ENCODE data around the gene RASGRP2.

- TF ChIP-seq CTCF (IDR thresholded peaks at IDR 0.05; ENCODE audit: extremely low read depth in 1 of 2, insufficient read depth in 1 of 2, low read depth in 1 of 2, low read length in 2 of 2) = no peak
- no peak for TF ChIP-seq POLR2AphosphoS5 (IDR thresholded peaks at IDR 0.05; ENCODE audit: insufficient read depth, low read depth, low read length)
- no peak for TF ChIP-seq POLR2A (IDR thresholded peaks at IDR 0.05; ENCODE audit: low read depth, low read length)
These were observed 38.4 kb downstream of the RASGRP2 start for GRCh38 chr11:64705501-64705900.
